DOHH2 (cell line): ENCODE results near the gene TEF.

Source experiments
- H3F3A ChIP-seq: fragments of 200-600 bp; sonication (generic), shearing (Covaris generic); 2 replicates; pipeline ENCODE4 v1.6.0; 2016; ENCODE audit warnings: antibody characterized with exemption, mild to moderate bottlenecking; ENCODE audit not compliant: control insufficient read depth, insufficient read depth
- H3K27ac ChIP-seq: fragments of 200-600 bp; sonication (generic); 2 replicates; pipeline ENCODE4 v1.5.1; 2014; ENCODE audit warnings: low read depth, mild to moderate bottlenecking, low read length, moderate library complexity
- H3K27me3 ChIP-seq: fragments of 200-600 bp; sonication (generic); 2 replicates; pipeline ENCODE4 v1.6.1; 2014; ENCODE audit warnings: mild to moderate bottlenecking, low read length, mixed read lengths; ENCODE audit not compliant: control insufficient read depth
- H3K36me3 ChIP-seq: fragments of 200-600 bp; sonication (generic); 2 replicates; pipeline ENCODE4 v1.6.1; 2014; ENCODE audit warnings: mild to moderate bottlenecking, low read length, moderate library complexity, mixed read lengths; ENCODE audit not compliant: control insufficient read depth
- H3K4me1 ChIP-seq: fragments of 200-600 bp; sonication (generic); 2 replicates; pipeline ENCODE4 v1.6.1; 2014; ENCODE audit warnings: mild to moderate bottlenecking, low read length, mixed read lengths; ENCODE audit not compliant: control insufficient read depth
- H3K4me2 ChIP-seq: fragments of 200-600 bp; sonication (generic); 2 replicates; pipeline ENCODE4 v1.6.0; 2014; ENCODE audit warnings: mild to moderate bottlenecking, low read length, moderate library complexity
- H3K4me3 ChIP-seq: fragments of 200-600 bp; sonication (generic); 2 replicates; pipeline ENCODE4 v1.5.1; 2014; ENCODE audit warnings: mild to moderate bottlenecking, low read length, mixed read lengths
- H3K79me2 ChIP-seq: fragments of 200-600 bp; sonication (generic); 2 replicates; pipeline ENCODE4 v1.6.1; 2014; ENCODE audit warnings: mild to moderate bottlenecking, low read length, mixed read lengths; ENCODE audit not compliant: control insufficient read depth
- H3K9me2 ChIP-seq: fragments of 200-600 bp; sonication (generic); replicated peaks from 2 replicates; pipeline ENCODE4 v1.6.1; 2014; ENCODE audit warnings: mild to moderate bottlenecking, low read length, mixed read lengths; ENCODE audit not compliant: control insufficient read depth
- H3K9me3 ChIP-seq: fragments of 200-600 bp; sonication (generic); 2 replicates; pipeline ENCODE4 v1.6.1; 2014; ENCODE audit warnings: antibody characterized with exemption, low read length, mixed read lengths; ENCODE audit not compliant: control insufficient read depth, insufficient read depth
- H4K20me1 ChIP-seq: fragments of 200-600 bp; sonication (generic); 2 replicates; pipeline ENCODE4 v1.6.0; 2014; ENCODE audit warnings: low read depth, mild to moderate bottlenecking, antibody characterized with exemption, low read length, moderate library complexity; ENCODE audit not compliant: control insufficient read depth, insufficient read depth
- CTCF ChIP-seq: fragments of 200-600 bp; sonication (generic); IDR thresholded peaks from one replicate; pipeline ENCODE4 v1.5.1; 2014; ENCODE audit warnings: antibody characterized with exemption, mild to moderate bottlenecking, low read depth, low read length; ENCODE audit not compliant: poor library complexity, severe bottlenecking
- EZH2phosphoT487 ChIP-seq: fragments of 200-600 bp; sonication (generic); IDR thresholded peaks from 2 replicates; pipeline ENCODE4 v1.6.1; 2017; ENCODE audit warnings: borderline replicate concordance, mild to moderate bottlenecking, antibody characterized with exemption, low read length, moderate library complexity, mixed read lengths

Gene TEF

DNA sequence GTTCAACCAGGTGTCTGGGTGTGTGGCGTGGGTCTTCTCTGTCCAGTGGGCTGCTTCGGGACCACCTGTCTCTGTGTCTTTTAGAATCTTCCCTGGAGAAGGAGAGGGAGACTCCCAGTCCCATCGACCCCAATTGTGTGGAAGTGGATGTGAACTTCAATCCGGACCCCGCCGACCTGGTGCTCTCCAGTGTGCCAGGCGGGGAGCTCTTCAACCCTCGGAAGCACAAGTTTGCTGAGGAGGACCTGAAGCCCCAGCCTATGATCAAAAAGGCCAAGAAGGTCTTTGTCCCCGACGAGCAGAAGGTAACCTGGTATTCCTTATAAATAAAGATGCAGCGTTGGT, 12.2 kb downstream of the TEF start:
- Histone ChIP-seq H3K36me3 (peaks cover 18% of the 10 kb centered on the region; the same call in 1 of the 2 replicates), H3K27me3 (no peaks in the 10 kb centered on the region), H3K27ac (no peak overlapping the region), H3K79me2 (no peaks in the 10 kb centered on the region), H3K9me2 (no peaks in the 10 kb centered on the region), H3K4me3 (no peak overlapping the region), H3F3A (no peaks in the 10 kb centered on the region), H3K4me2 (no peak overlapping the region), H3K9me3 (no peaks in the 10 kb centered on the region), H3K4me1 (no peaks in the 10 kb centered on the region), H4K20me1 (no peaks in the 10 kb centered on the region)
- TF ChIP-seq CTCF (no peak), EZH2phosphoT487 (no peak)

GRCh38 chr22:41395531-41396240, 13.9 kb downstream of the TEF start:
- TF ChIP-seq EZH2phosphoT487 = no peak
- no peak for TF ChIP-seq CTCF
- no peak overlapping the region for H3K4me3 ChIP-seq
- H3F3A ChIP-seq = no peaks in the 10 kb centered on the region
- peaks cover 18% of the 10 kb centered on the region; the same call in 1 of the 2 replicates for H3K36me3 ChIP-seq
- H3K4me1 ChIP-seq = no peaks in the 10 kb centered on the region
- no peaks in the 10 kb centered on the region for H3K9me2 ChIP-seq
- no peaks in the 10 kb centered on the region for H3K27me3 ChIP-seq
- H3K4me2 ChIP-seq = no peak overlapping the region
- no peaks in the 10 kb centered on the region for H3K79me2 ChIP-seq
- no peak overlapping the region for H3K27ac ChIP-seq
- no peaks in the 10 kb centered on the region for H4K20me1 ChIP-seq
- no peaks in the 10 kb centered on the region for H3K9me3 ChIP-seq

- no peaks in the 10 kb centered on the region for H3F3A ChIP-seq
- peaks cover 4% of the 10 kb centered on the region; the same call in 1 of the 2 replicates for H3K4me1 ChIP-seq
- no peaks in the 10 kb centered on the region for H3K9me3 ChIP-seq
- H3K27me3 ChIP-seq = no peaks in the 10 kb centered on the region
- TF ChIP-seq EZH2phosphoT487 (no peak), CTCF (no peak)
- no peaks in the 10 kb centered on the region for H3K79me2 ChIP-seq
- H3K27ac ChIP-seq = no peak overlapping the region
- H3K36me3 ChIP-seq = peaks cover 14% of the 10 kb centered on the region; the same call in 1 of the 2 replicates
- H4K20me1 ChIP-seq = no peaks in the 10 kb centered on the region
- no peak overlapping the region for H3K4me3 ChIP-seq
- H3K4me2 ChIP-seq = no peak overlapping the region
- no peaks in the 10 kb centered on the region for H3K9me2 ChIP-seq
Observed at GRCh38 chr22:41397143-41397811, 15.5 kb downstream of the TEF start.
